ENCODE results near the gene FRZB.
A peak's percentile ranks its signal among the peaks of the same experiment; 100 is the strongest.
"Not testable (repeated sequence)": the region's sequence is repeated elsewhere in the genome, so short reads cannot be mapped to it uniquely, and the experiment has no call there.

The FRZB gene
- total RNA-seq: 0 reads per million in 2 donors

GRCh38 chr2:182866461-182867406, at the start of gene FRZB:
FRZB (minus strand) TSS chr2:182866637; CDS start chr2:182866552, 85 bp downstream.
- DNase-seq: peak in 1 of 5 experiments; percentile 2

- no peak for DNase-seq
These were observed 49.2 kb upstream of the FRZB start for GRCh38 chr2:182915369-182916326.

- no peak for DNase-seq
These were observed 48.4 kb upstream of the FRZB start for GRCh38 chr2:182914852-182915251.

GRCh38 chr2:182913064-182913463, 46.6 kb upstream of the FRZB start:
- DNase-seq: no peak

- no peak for DNase-seq
These were observed 46.1 kb upstream of the FRZB start for GRCh38 chr2:182912518-182912915.

GRCh38 chr2:182911813-182912517, 45.5 kb upstream of the FRZB start:
- no peak for DNase-seq

GRCh38 chr2:182910965-182911364, 44.5 kb upstream of the FRZB start:
- no peak for DNase-seq

GRCh38 chr2:182907081-182907830, 40.8 kb upstream of the FRZB start:
- no peak for DNase-seq

- DNase-seq: no peak
These were observed 40.0 kb upstream of the FRZB start for GRCh38 chr2:182906454-182906853.

GRCh38 chr2:182904844-182905243, 38.4 kb upstream of the FRZB start:
- peak in 1 of 5 experiments; percentile 16 for DNase-seq

- no peak for DNase-seq
These were observed 37.1 kb upstream of the FRZB start for GRCh38 chr2:182903566-182903965.

GRCh38 chr2:182901748-182902147, 35.3 kb upstream of the FRZB start:
- no peak for DNase-seq

GRCh38 chr2:182898718-182899117, 32.3 kb upstream of the FRZB start:
- DNase-seq: no peak

- no peak for DNase-seq
These were observed 30.7 kb upstream of the FRZB start for GRCh38 chr2:182897137-182897536.

- no peak for DNase-seq
These were observed 29.4 kb upstream of the FRZB start for GRCh38 chr2:182895798-182896197.

GRCh38 chr2:182895169-182895568, 28.7 kb upstream of the FRZB start:
- no peak for DNase-seq

GRCh38 chr2:182894174-182894573, 27.7 kb upstream of the FRZB start:
- no peak for DNase-seq

- no peak for DNase-seq
These were observed 27.2 kb upstream of the FRZB start for GRCh38 chr2:182893666-182894065.

GRCh38 chr2:182893035-182893434, 26.6 kb upstream of the FRZB start:
- not testable (repeated sequence) for DNase-seq

GRCh38 chr2:182891611-182892010, 25.2 kb upstream of the FRZB start:
- DNase-seq: no peak

- no peak for DNase-seq
These were observed 24.4 kb upstream of the FRZB start for GRCh38 chr2:182890773-182891378.

Measured in T-helper 2 cell (primary cell).